A673 (cell line): ENCODE data around the gene RNASE8. TPM values are rescaled to one million over a fixed set of nuclear protein-coding genes. Genes with fewer than 3 reads are reported as not detected.

Source experiments
- BruUV-seq: library from RNA; stranded (reverse); fragments of 400-500 nt; replicated peaks from 2 replicates; lab custom pipeline; 2021; lab: Mats Ljungman, UMichigan
- CTCF ChIA-PET: fragments of 300-600 bp; sonication (Branson Sonifier 250); formaldehyde crosslinking; loops from one replicate; lab custom pipeline; 2022; ENCODE audit warnings: antibody characterized with exemption; lab: Charles Lee
- POLR2A ChIA-PET: fragments of 300-600 bp; sonication (Branson Sonifier 250); formaldehyde crosslinking; loops from one replicate; lab custom pipeline; 2022; ENCODE audit warnings: antibody characterized with exemption; ENCODE audit not compliant: low non-redundant PET; lab: Charles Lee
- DNase-seq: peaks from one replicate; pipeline ENCODE4 v3.0.0-alpha.2; 2015; ENCODE audit warnings: low spot score
- H3K27ac ChIP-seq: fragments of 200-600 bp; sonication (generic); 2 replicates; pipeline ENCODE4 v1.5.1; 2016; ENCODE audit warnings: mixed run types, low read depth, mild to moderate bottlenecking, mixed read lengths, antibody characterized with exemption, low read length; ENCODE audit not compliant: poor library complexity, severe bottlenecking
- H3K27me3 ChIP-seq: fragments of 200-600 bp; sonication (generic); replicated peaks from 2 replicates; pipeline ENCODE4 v1.6.1; 2017; ENCODE audit warnings: mixed run types, low read depth, mild to moderate bottlenecking, mixed read lengths, antibody characterized with exemption, low read length; ENCODE audit not compliant: insufficient read depth, poor library complexity
- H3K36me3 ChIP-seq: fragments of 200-600 bp; sonication (generic); 2 replicates; pipeline ENCODE4 v1.6.1; 2016; ENCODE audit warnings: mixed run types, mild to moderate bottlenecking, mixed read lengths, antibody characterized with exemption, low read length; ENCODE audit not compliant: insufficient read depth, poor library complexity, severe bottlenecking
- H3K4me1 ChIP-seq: fragments of 200-600 bp; sonication (generic); 2 replicates; pipeline ENCODE4 v1.6.1; 2017; ENCODE audit warnings: mixed run types, mild to moderate bottlenecking, mixed read lengths, antibody characterized with exemption, low read length; ENCODE audit not compliant: insufficient read depth, poor library complexity, severe bottlenecking
- H3K4me3 ChIP-seq: fragments of 200-600 bp; sonication (generic); 2 replicates; pipeline ENCODE4 v1.5.1; 2016; ENCODE audit warnings: low read depth, mixed run types, mild to moderate bottlenecking, mixed read lengths, low read length; ENCODE audit not compliant: poor library complexity, severe bottlenecking
- H3K9me3 ChIP-seq: fragments of 200-600 bp; sonication (generic); 2 replicates; pipeline ENCODE4 v1.6.1; 2016; ENCODE audit warnings: mixed run types, low read depth, mild to moderate bottlenecking, mixed read lengths, antibody characterized with exemption, low read length; ENCODE audit not compliant: poor library complexity, severe bottlenecking
- EZH2 ChIP-seq: fragments of 200-600 bp; sonication (generic); IDR thresholded peaks from 2 replicates; pipeline ENCODE4 v1.6.1; 2017; ENCODE audit warnings: borderline replicate concordance, low read depth, mild to moderate bottlenecking, mixed read lengths, antibody characterized with exemption, low read length; ENCODE audit not compliant: poor library complexity, severe bottlenecking
- intact Hi-C: fragments of 100-400 bp; cut with micrococcal nuclease; formaldehyde crosslinking; loops from one replicate; pipeline ENCODE4 v1.10.0; 2022; ENCODE audit not compliant: unreplicated experiment
- total RNA-seq: library from RNA; stranded (reverse); gene quantifications from 2 replicates; pipeline ENCODE4 v1.2.3, GENCODE V29; 2021
- TF ChIP-seq, protein P1 (sequence below): fragments of 300-800, 200-600 bp; sonication (generic); conservative IDR thresholded peaks from 2 replicates; pipeline ENCODE4 v1.5.1; 2017; ENCODE audit warnings: low read depth, mild to moderate bottlenecking, antibody characterized with exemption, low read length, moderate library complexity, mixed read lengths

RNASE8 gene
- total RNA-seq, 1 experiment from 2014 or later = not detected

DNA sequence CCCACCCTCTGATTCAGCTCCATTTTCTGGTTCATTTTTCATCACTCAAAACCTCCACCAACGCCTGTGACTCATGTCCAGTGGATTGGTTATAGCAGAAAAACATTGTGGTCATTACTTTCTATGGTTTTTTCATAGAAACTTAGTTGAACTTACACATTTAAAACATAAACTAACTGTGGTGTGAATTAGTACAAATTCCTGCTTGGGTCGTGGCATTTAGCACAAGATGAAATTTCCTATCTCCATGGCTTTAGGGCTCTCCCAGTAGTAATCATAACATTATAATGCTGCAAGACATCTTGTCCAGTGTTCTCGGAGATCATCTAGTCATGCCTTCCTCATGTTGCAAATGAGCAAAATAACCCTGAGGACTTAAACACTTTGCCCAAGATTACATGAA, 8.3 kb upstream of the RNASE8 start:
- no peak overlapping the region for H3K4me3 ChIP-seq
- DNase-seq = no peak
- no peaks in the 10 kb centered on the region for H3K27me3 ChIP-seq
- CTCF ChIA-PET = no interaction called here
- no peaks in the 10 kb centered on the region for H3K9me3 ChIP-seq
- POLR2A ChIA-PET = no interaction called here
- no TSS peak for BruUV-seq
- TF ChIP-seq EZH2 = no peak
- TF ChIP-seq, protein P1, sequence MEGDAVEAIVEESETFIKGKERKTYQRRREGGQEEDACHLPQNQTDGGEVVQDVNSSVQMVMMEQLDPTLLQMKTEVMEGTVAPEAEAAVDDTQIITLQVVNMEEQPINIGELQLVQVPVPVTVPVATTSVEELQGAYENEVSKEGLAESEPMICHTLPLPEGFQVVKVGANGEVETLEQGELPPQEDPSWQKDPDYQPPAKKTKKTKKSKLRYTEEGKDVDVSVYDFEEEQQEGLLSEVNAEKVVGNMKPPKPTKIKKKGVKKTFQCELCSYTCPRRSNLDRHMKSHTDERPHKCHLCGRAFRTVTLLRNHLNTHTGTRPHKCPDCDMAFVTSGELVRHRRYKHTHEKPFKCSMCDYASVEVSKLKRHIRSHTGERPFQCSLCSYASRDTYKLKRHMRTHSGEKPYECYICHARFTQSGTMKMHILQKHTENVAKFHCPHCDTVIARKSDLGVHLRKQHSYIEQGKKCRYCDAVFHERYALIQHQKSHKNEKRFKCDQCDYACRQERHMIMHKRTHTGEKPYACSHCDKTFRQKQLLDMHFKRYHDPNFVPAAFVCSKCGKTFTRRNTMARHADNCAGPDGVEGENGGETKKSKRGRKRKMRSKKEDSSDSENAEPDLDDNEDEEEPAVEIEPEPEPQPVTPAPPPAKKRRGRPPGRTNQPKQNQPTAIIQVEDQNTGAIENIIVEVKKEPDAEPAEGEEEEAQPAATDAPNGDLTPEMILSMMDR = no peak
- H3K4me1 ChIP-seq = no peaks in the 10 kb centered on the region
- no peak overlapping the region for H3K27ac ChIP-seq
- intact Hi-C loops = no loop called here
- no peaks in the 10 kb centered on the region for H3K36me3 ChIP-seq

DNA sequence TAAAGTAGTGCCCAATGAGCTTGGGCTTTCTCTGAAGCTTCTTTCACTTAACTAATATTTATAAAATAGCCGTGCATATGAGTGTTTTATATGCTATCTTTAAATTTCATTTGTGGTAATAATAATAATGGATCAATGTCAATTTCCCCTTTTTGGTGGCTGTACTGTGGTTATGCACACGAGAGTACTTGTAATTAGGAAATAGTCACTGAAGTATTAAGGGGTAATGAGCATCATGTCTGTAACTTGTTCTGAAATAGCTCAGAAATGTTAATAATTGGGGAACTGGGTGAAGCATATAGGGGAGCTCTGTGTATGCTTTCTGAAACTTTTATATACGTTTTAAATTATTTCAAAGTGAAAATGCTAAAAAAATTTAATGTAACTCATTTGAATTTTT, 7.0 kb upstream of the RNASE8 start:
- no peak for DNase-seq
- Histone ChIP-seq H3K36me3 (no peaks in the 10 kb centered on the region), H3K4me1 (no peaks in the 10 kb centered on the region), H3K27me3 (no peaks in the 10 kb centered on the region), H3K27ac (no peak overlapping the region), H3K9me3 (no peaks in the 10 kb centered on the region), H3K4me3 (no peak overlapping the region)
- no TSS peak for BruUV-seq
- POLR2A ChIA-PET = no interaction called here
- TF ChIP-seq EZH2 = no peak
- TF ChIP-seq, protein P1 = no peak
- intact Hi-C loops = no loop called here
- CTCF ChIA-PET = no interaction called here

DNA sequence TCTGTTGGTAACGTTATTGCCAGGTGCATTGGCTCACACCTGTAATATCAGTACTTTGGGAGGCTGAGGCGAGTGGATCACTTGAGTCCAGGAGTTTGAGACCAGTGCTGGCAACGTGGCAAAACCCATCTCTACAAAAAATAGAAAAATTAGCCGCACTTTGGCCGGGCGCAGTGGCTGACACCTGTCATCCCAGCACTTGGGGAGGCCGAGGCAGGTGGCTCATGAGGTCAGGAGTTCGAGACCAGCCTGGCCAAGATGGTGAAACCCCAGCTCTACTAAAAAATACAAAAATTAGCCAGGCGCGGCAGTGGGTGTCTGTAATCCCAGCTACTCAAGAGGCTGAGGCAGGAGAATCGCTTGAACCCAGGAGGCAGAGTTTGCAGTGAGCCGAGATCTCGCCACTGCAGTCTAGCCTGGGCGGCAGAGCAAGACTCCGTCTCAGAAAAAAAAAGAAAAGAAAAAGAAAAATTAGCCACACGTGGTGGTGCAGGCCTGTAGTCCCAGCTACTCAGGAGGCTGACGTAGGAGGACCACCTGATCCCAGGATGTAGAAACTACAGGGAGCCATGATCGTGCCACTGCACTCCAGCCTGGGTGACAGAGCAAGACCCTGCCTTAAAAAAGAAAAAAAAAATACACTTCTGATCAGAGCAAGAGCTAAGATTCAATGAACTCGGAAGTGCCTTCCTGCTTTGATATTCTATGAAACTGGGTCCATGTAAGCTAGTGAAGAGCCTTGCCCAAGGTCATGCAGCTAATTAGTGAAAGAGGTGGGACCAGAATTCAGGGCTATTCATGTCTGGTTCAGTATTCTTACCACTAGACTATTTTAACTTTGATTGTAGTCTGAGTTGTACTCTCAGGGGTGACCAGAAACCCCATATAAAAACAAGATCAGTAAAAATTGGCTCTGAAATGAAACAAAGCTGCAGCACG, 4.2 kb upstream of the RNASE8 start:
- POLR2A ChIA-PET = no interaction called here
- TF ChIP-seq EZH2 = no peak
- TF ChIP-seq, protein P1 = no peak
- H3K9me3 ChIP-seq = no peaks in the 10 kb centered on the region
- H3K27ac ChIP-seq = no peak overlapping the region
- H3K4me1 ChIP-seq = no peaks in the 10 kb centered on the region
- H3K4me3 ChIP-seq = no peak overlapping the region
- no peaks in the 10 kb centered on the region for H3K36me3 ChIP-seq
- H3K27me3 ChIP-seq = no peaks in the 10 kb centered on the region
- CTCF ChIA-PET = no interaction called here
- BruUV-seq = no TSS peak
- no peak for DNase-seq
- intact Hi-C loops = no loop called here
